Activated CD4-positive, alpha-beta memory T cell treated with anti-CD3 and anti-CD28 coated beads for 36 hours (primary cell): ENCODE data around the gene NCLN. TPM values are rescaled to one million over a fixed set of nuclear protein-coding genes. Genes with fewer than 3 reads are reported as not detected.
"Not testable (repeated sequence)": the region's sequence is repeated elsewhere in the genome, so short reads cannot be mapped to it uniquely, and the experiment has no call there.

Experiments used
- CTCF ChIA-PET: fragments of 350-600 bp; sonication (Branson Sonifier 250); formaldehyde crosslinking; loops from one replicate; lab custom pipeline; 2021; ENCODE audit warnings: antibody characterized with exemption, inconsistent platforms; lab: Charles Lee
- POLR2A ChIA-PET: fragments of 350-600 bp; sonication (Branson Sonifier 250); formaldehyde crosslinking; loops from one replicate; lab custom pipeline; 2021; ENCODE audit warnings: antibody characterized with exemption; lab: Charles Lee
- DNase-seq: peaks from one replicate; pipeline ENCODE4 v3.0.0-alpha.2; 2020
- H3K27ac Mint-ChIP-seq: one replicate; pipeline ENCODE4 v1.8.0; 2021; ENCODE audit warnings: mixed read lengths
- H3K27me3 Mint-ChIP-seq: one replicate; pipeline ENCODE4 v1.8.0; 2021; ENCODE audit warnings: mixed read lengths
- H3K36me3 Mint-ChIP-seq: one replicate; pipeline ENCODE4 v1.8.0; 2021; ENCODE audit warnings: mixed read lengths
- H3K4me1 Mint-ChIP-seq: one replicate; pipeline ENCODE4 v1.8.0; 2021; ENCODE audit warnings: low read depth, mixed read lengths
- H3K4me3 Mint-ChIP-seq: one replicate; pipeline ENCODE4 v1.8.0; 2021; ENCODE audit warnings: mild to moderate bottlenecking, mixed read lengths
- H3K9me3 Mint-ChIP-seq: one replicate; pipeline ENCODE4 v1.8.0; 2021; ENCODE audit warnings: mixed read lengths
- intact Hi-C: fragments of 100-400 bp; cut with micrococcal nuclease; formaldehyde crosslinking; loops from one replicate; pipeline ENCODE4 v1.15.1; 2023
- total RNA-seq, 2 experiments: library from RNA; stranded (reverse); gene quantifications; one replicate each; pipeline ENCODE4 v1.2.3, GENCODE V29; 2021

NCLN gene
- total RNA-seq, 2 experiments from 2014 or later, result 47.0 to 50.9 TPM

DNA sequence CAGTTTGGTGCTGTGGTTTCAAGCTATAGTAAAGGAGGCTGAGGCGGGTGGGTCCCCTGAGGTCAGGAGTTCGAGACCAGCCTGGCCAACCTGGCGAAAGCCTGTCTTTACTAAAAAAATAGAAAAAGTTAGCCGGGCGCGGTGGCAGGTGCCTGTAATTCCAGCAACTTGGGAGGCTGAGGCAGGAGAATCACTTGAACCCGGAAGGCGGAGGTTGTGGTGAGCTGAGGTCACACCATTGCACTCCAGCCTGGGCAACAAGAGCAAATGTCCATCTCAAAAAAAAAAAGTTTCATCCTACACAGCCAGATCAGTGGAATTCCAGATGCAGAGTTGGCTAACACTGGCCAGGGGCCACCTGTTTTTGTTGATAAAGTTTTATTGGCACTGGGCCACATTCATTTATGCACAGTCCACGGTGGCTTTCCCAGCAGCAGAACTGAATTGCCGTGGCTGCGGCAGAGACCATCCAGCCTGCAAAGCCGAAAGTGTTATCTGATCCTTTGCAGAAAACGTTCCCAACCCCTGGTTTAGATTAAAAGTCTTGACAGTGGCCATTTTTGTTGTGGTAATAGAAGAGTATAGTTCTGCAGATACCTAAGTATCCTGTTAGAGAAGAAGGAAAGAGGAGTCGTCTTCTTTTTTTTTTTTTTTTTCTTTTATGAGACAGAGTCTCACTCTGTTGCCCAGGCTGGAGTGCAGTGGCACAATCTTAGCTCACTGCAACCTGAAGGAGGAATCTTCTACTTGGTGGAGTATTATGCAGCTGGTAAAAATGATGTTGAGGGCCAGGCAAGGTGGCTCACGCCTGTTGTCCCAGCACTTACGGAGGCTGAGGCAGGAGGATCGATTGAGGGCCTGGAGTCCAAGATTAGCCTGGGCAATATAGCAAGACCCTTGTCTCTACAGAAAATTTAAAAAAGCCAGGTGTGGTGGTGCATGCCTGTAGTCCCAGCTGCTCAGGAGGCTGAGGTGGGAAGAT is 8.7 kb downstream of the NCLN start:
- Mint-ChIP-seq H3K27me3 (no peaks in the 10 kb centered on the region), H3K36me3 (peaks cover 12% of the 10 kb centered on the region), H3K27ac (no peak overlapping the region), H3K4me1 (peaks cover 2% of the 10 kb centered on the region), H3K4me3 (no peak overlapping the region), H3K9me3 (no peaks in the 10 kb centered on the region)
- no peak for DNase-seq
- intact Hi-C loops, result no loop called here
- ChIA-PET POLR2A (no interaction called here), CTCF (no interaction called here)

DNA sequence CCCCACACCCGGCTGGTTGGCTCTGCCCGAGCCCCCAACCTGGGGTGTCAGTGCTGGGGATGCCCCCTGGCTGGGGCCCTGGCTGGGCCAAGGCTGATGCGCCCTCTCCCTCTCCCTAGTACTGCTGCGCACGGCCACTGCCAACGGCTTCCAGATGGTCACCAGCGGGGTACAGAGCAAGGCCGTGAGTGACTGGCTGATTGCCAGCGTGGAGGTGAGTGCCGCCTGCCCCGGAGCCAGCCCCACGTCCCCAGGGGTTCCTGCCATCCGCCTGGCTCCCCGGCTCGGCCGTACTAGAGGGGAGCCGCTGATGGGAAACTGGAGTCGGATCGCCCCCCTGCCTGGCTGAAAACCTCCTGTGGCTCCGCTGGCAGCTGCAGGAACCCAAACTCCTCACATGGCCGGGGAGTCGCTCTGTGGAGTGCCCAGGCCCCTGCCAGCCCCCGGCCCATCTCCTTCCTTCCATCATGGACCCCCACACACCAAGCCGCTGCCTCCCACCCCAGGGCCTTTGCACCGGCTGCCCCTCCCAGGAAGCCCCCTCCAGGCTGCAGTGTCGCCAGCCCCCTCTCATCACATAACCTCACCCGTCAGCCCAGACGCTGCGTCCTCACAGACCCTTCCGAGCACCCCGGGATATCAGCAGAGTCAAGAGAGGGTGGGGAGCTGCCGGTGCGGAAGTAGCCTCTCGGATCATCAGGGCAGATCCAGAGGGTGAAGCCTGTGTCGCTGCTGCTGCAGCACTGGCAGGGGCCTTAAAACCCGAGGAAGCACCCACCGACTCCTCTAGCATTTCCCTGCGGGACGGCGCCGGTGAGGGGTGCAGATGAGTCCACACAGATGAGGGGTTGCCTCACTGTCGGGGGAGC is 10.6 kb downstream of the NCLN start:
- H3K27ac Mint-ChIP-seq, result no peak overlapping the region
- no peak overlapping the region for H3K4me3 Mint-ChIP-seq
- intact Hi-C loops, result no loop called here
- no peaks in the 10 kb centered on the region for H3K4me1 Mint-ChIP-seq
- ChIA-PET CTCF (no interaction called here), POLR2A (no interaction called here)
- H3K9me3 Mint-ChIP-seq, result no peaks in the 10 kb centered on the region
- H3K27me3 Mint-ChIP-seq, result no peaks in the 10 kb centered on the region
- no peak for DNase-seq
- peaks cover 13% of the 10 kb centered on the region for H3K36me3 Mint-ChIP-seq

DNA sequence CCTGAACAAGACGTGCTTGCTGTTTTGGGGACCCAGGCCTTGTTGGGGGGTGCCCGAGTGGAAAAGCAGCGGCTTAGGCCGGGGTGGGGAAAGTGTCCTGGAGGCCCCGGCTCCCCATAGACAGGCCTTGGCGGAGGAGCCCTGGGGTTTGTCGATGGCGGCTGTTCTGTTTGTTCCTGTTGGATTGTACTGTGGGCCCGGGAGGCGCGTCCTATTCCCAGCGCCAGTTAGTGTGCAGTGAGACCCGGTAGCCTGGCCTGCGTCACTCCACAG is 11.1 kb downstream of the NCLN start:
- H3K27ac Mint-ChIP-seq, result no peak overlapping the region
- POLR2A ChIA-PET, result no interaction called here
- intact Hi-C loops, result no loop called here

DNA sequence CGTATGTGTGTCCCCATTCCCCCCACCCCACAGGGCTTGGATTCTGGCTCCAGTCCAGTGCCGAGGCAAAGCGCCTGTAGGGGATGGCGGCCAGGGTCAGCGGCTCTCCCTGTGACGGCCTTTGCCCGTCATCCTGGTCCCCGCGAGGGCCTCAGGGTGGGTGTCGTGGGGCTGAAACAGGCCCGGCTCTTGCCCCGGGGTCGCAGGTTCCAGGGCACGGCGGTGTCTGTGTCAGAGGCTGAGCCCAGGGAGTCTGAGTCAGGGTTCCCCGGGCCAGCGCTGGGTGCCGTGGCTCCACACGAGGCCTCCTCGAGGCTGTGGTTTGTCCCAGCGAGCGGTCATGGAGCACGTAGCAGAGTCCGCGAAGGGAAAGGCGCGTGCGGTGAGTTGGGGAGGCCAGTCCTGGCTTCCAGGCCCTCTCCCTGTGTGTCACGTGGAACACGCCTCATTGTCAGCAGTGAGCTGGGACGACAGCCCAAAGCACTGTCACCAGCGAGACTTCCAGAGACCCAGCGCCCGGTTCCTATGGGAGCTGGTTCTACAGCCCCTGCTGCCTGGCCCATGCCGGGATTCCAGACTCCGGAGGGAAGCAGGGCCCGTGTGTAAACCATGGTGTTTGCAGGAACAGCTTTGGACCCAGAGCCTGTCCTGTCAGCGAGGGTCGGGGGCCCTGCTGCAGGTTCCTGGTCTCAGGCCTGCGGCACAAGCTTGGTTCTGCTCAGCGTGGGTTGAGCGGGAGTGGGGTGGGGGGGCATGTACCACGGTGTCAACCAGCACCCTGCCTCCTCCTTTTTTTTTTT is 13.4 kb downstream of the NCLN start:
- ChIA-PET POLR2A (no interaction called here), CTCF (no interaction called here)
- intact Hi-C loops, result no loop called here
- Mint-ChIP-seq H3K36me3 (peaks cover 10% of the 10 kb centered on the region), H3K27me3 (no peaks in the 10 kb centered on the region), H3K27ac (no peak overlapping the region), H3K4me1 (no peaks in the 10 kb centered on the region), H3K4me3 (no peak overlapping the region), H3K9me3 (no peaks in the 10 kb centered on the region)
- DNase-seq, result no peak

More for the DNA sequence above, 11.1 kb downstream of the NCLN start:
- Mint-ChIP-seq H3K4me3 (no peak overlapping the region), H3K36me3 (peaks cover 13% of the 10 kb centered on the region), H3K27me3 (no peaks in the 10 kb centered on the region), H3K9me3 (no peaks in the 10 kb centered on the region), H3K4me1 (no peaks in the 10 kb centered on the region)
- CTCF ChIA-PET, result no interaction called here
- DNase-seq, result no peak

DNA sequence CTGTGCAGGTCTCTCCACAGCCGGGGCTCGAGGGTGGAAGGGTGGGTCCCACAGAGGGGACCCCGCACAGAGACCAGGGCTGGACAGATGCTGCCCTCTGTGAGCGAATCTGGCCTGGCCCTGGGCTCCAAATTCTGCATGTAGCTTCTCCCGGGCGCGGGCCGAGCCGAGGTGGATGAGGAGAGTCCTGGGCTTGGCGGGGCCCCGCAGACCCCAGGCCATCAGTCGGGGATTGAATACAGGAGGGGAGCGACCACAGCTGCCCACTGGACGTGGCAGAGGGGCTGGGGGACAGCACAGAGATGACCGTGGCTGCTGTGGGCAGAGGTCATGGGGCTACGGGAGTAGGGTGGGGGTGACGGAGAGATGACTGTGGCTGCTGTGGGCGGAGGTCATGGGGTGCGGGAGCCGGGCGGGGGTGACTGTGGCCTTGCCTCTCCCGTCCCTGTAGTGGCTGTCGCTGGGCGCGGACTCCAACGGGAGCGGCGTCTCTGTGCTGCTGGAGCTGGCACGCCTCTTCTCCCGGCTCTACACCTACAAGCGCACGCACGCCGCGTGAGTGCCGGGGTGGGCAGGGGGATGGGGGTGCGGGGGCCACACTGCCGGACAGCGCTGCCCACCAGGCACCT is 15.5 kb downstream of the NCLN start:
- Mint-ChIP-seq H3K27ac (no peak overlapping the region), H3K9me3 (no peaks in the 10 kb centered on the region), H3K4me3 (no peak overlapping the region), H3K4me1 (no peaks in the 10 kb centered on the region), H3K27me3 (no peaks in the 10 kb centered on the region), H3K36me3 (peaks cover 3% of the 10 kb centered on the region)
- no peak for DNase-seq
- POLR2A ChIA-PET, result no interaction called here
- intact Hi-C loops, result no loop called here
- CTCF ChIA-PET, result no interaction called here

DNA sequence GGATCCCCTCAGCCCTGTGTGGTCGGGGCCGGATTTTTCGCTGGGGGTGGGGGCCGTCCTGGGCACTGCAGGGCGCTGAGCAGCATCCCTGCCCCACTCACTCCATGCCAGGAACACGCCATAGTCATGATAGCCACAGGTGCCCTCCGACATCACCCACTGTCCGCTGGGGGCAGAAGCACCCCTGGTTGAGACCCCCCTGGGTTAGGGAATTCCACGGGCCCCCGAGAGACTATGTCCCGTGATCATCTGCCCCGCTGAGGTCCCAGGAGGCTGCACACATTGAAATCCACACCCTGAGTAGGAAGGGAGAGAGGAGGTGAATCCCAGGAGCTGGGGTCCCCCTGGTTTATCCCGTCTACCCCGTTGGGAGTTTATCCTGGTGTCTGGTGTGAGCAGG is 16.2 kb downstream of the NCLN start:
- DNase-seq, result no peak
- H3K4me3 Mint-ChIP-seq, result no peak overlapping the region
- H3K27me3 Mint-ChIP-seq, result no peaks in the 10 kb centered on the region
- no peaks in the 10 kb centered on the region for H3K9me3 Mint-ChIP-seq
- peaks cover 3% of the 10 kb centered on the region for H3K36me3 Mint-ChIP-seq
- intact Hi-C loops, result no loop called here
- POLR2A ChIA-PET, result no interaction called here
- CTCF ChIA-PET, result no interaction called here
- no peaks in the 10 kb centered on the region for H3K4me1 Mint-ChIP-seq
- H3K27ac Mint-ChIP-seq, result no peak overlapping the region

DNA sequence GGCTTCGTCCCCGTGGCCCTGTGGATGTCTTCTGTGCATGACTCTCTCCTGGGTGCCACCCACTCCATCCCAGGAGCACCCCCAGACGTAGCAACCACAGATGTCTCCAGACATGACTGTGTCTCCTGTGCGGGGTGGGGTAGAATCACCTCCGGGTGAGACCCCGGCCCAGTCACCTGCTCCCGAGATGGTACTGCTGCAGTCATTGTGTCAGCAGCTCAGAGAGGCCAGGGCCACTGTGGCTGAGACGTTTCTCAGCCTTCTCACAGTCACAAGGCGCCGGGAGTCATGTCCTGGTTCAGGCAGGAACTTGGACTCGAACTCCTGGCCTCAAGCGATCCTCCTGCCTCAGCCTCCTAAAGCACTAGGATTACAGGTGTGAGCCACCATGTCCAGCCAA is 16.6 kb downstream of the NCLN start:
- ChIA-PET POLR2A (no interaction called here), CTCF (no interaction called here)
- no peak overlapping the region for H3K27ac Mint-ChIP-seq

DNA sequence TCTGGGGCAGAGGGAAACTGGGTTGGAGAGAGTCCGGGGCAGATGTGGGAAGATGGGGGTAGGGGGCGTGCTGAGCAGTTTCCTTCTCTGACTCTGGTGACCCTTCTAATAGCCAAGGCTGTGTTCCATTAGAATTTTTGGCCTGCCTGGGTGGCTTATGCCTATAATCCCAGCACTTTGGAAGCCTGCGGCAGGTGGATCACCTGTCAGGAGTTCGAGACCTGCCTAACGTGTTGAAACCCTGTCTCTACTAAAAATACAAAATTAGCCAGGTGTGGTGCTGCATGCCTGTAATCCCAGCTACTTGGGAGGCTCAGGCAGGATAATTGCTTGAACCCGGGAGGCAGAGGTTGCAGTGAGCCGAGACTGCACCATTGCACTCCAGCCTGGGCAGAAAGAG is 17.2 kb downstream of the NCLN start:
- H3K27me3 Mint-ChIP-seq, H3K4me1 Mint-ChIP-seq, intact Hi-C loops, POLR2A ChIA-PET, H3K36me3 Mint-ChIP-seq, H3K27ac Mint-ChIP-seq, H3K9me3 Mint-ChIP-seq, H3K4me3 Mint-ChIP-seq, CTCF ChIA-PET, DNase-seq: not testable (repeated sequence)

More for the DNA sequence above, 16.6 kb downstream of the NCLN start:
- intact Hi-C loops, result no loop called here
- Mint-ChIP-seq H3K9me3 (no peaks in the 10 kb centered on the region), H3K36me3 (peaks cover 3% of the 10 kb centered on the region), H3K27me3 (no peaks in the 10 kb centered on the region), H3K4me3 (no peak overlapping the region), H3K4me1 (no peaks in the 10 kb centered on the region)
- no peak for DNase-seq

DNA sequence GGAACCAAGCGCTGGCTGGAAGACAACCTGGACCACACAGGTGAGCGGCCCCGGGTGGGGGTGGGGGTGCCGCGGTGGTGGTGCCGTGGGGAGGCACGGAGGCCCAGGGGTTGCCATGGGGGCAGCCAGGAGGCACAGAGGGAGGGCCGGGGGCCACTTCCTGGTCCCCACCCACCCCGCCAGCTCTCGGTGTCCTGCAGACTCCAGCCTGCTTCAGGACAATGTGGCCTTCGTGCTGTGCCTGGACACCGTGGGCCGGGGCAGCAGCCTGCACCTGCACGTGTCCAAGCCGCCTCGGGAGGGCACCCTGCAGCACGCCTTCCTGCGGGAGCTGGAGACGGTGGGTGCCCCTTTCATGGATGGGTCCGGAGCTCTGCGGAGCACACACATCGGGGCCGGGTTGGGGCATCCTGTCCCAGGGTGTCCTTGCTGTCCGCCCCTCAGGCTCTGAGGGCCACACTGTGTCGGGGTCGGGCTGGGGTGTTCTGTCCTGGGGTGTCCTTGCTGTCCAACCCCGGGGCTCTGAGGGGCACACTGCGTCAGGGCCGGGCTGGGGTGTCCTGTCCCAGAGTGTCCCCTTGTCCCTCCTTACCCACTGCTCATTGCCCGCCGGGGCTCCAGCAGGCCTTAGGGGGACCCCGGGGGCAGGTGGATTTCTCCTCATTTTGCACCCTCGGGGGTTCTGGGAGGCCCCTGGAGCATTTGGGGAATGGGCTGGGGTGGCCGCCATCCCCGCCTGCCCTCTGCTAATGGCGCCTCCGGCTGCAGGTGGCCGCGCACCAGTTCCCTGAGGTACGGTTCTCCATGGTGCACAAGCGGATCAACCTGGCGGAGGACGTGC is 18.3 kb downstream of the NCLN start:
- CTCF ChIA-PET, result no interaction called here
- Mint-ChIP-seq H3K4me1 (no peaks in the 10 kb centered on the region), H3K27ac (no peak overlapping the region), H3K27me3 (no peaks in the 10 kb centered on the region), H3K9me3 (no peaks in the 10 kb centered on the region), H3K4me3 (no peak overlapping the region), H3K36me3 (peaks cover 5% of the 10 kb centered on the region)
- intact Hi-C loops, result no loop called here
- no peak for DNase-seq
- POLR2A ChIA-PET, result no interaction called here

DNA sequence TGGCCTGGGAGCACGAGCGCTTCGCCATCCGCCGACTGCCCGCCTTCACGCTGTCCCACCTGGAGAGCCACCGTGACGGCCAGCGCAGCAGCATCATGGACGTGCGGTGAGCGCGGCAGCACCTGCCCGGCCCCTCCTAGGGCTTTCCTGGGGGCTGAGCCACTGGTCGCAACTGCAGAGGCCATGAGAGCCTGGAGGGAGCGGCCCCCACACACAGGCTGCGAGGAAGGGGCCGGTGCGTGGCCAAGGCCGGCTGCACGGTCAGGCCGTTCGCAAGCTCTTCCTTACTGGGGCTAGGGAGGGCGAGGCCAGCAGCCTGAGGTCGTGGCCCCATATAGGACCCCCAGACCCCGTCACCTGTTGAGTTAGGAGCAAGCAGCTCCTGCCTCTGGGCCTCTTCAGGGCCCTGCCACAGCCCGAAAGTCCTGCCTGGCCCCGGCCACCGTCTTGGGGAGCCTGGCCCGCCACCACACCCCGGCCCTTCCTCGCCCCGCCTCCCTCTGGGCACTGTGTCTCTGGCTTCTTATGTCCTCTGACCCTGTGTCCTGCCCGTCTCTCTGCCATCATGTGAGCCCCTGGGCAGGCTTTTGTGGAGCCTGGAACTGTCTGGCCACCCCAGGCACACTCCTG is 19.0 kb downstream of the NCLN start:
- no peak overlapping the region for H3K4me3 Mint-ChIP-seq
- POLR2A ChIA-PET, result no interaction called here
- peaks cover 5% of the 10 kb centered on the region for H3K36me3 Mint-ChIP-seq

More for the DNA sequence above, 19.0 kb downstream of the NCLN start:
- no peak for DNase-seq
- CTCF ChIA-PET, result no interaction called here
- Mint-ChIP-seq H3K9me3 (no peaks in the 10 kb centered on the region), H3K4me1 (no peaks in the 10 kb centered on the region), H3K27ac (no peak overlapping the region), H3K27me3 (no peaks in the 10 kb centered on the region)
- intact Hi-C loops, result no loop called here
